Naive thymus-derived CD4-positive, alpha-beta T cell (primary cell): ENCODE measurements around the gene CCDC92B. TPM values are rescaled to one million over a fixed set of nuclear protein-coding genes. Genes with fewer than 3 reads are reported as not detected.
A peak's percentile ranks its signal among the peaks of the same experiment; 100 is the strongest.

Experiments used
- ATAC-seq: fragments of 150-1000 bp; cut with Tn5 transposase; 2 replicates; pipeline ENCODE4 v1.10.0; 2021; ENCODE audit warnings: mild to moderate bottlenecking, moderate library complexity
- CTCF ChIA-PET: fragments of 350-600 bp; sonication (Branson Sonifier 250); formaldehyde crosslinking; loops from one replicate; lab custom pipeline; 2021; ENCODE audit warnings: antibody characterized with exemption; lab: Charles Lee
- POLR2A ChIA-PET: fragments of 350-600 bp; sonication (Branson Sonifier 250); formaldehyde crosslinking; loops from one replicate; lab custom pipeline; 2021; ENCODE audit warnings: antibody characterized with exemption, inconsistent platforms; lab: Charles Lee
- DNase-seq, 9 donors: peaks; one replicate each; pipeline versions ENCODE4 v3.0.0 to v3.0.0-alpha.2; 2020 to 2022; ENCODE audit warnings: mixed read lengths in 1 of 9
- H3K27ac ChIP-seq: one replicate; pipeline ENCODE4 v1.7.0; 2013; ENCODE audit warnings: mild to moderate bottlenecking, low read depth, low read length, moderate library complexity
- H3K27me3 ChIP-seq, 2 donors: one replicate each; pipeline ENCODE4 v1.7.0; 2013; ENCODE audit warnings: low read length in 2 of 2, mild to moderate bottlenecking in 2 of 2, moderate library complexity in 2 of 2; ENCODE audit not compliant: control insufficient read depth in 2 of 2, insufficient read depth in 2 of 2
- H3K36me3 ChIP-seq, 3 experiments: 1 replicate in 2 of 3; 2 replicates in 1 of 3; pipeline ENCODE4 v1.7.0; 2013; ENCODE audit warnings: low read length in 3 of 3, mild to moderate bottlenecking in 3 of 3, moderate library complexity in 1 of 3; ENCODE audit not compliant: insufficient read depth in 3 of 3, control insufficient read depth in 2 of 3
- H3K4me1 ChIP-seq, 2 donors: one replicate each; pipeline ENCODE4 v1.7.0; 2013; ENCODE audit warnings: low read length in 2 of 2, mild to moderate bottlenecking in 2 of 2, moderate library complexity in 1 of 2; ENCODE audit not compliant: control insufficient read depth in 2 of 2, insufficient read depth in 2 of 2
- H3K4me3 ChIP-seq: 2 replicates; pipeline ENCODE4 v1.7.0; 2013; ENCODE audit warnings: mild to moderate bottlenecking, low read length
- H3K9me3 ChIP-seq, 3 experiments: 1 replicate in 2 of 3; 2 replicates in 1 of 3; pipeline ENCODE4 v1.7.0; 2013; ENCODE audit warnings: low read length in 3 of 3; ENCODE audit not compliant: control insufficient read depth in 2 of 3
- H3K27ac Mint-ChIP-seq, 9 donors: one replicate each; pipeline ENCODE4 v1.8.0; 2020 to 2022; ENCODE audit warnings: mixed read lengths in 9 of 9, mild to moderate bottlenecking in 8 of 9, moderate library complexity in 5 of 9, inconsistent platforms in 2 of 9
- H3K27me3 Mint-ChIP-seq, 5 donors: one replicate each; pipeline ENCODE4 v1.8.0; 2021 to 2022; ENCODE audit warnings: mixed read lengths in 5 of 5, mild to moderate bottlenecking in 1 of 5
- H3K36me3 Mint-ChIP-seq, 5 donors: one replicate each; pipeline ENCODE4 v1.8.0; 2020 to 2022; ENCODE audit warnings: mixed read lengths in 5 of 5, mild to moderate bottlenecking in 3 of 5, inconsistent platforms in 1 of 5
- H3K4me1 Mint-ChIP-seq, 7 donors: one replicate each; pipeline ENCODE4 v1.8.0; 2020 to 2022; ENCODE audit warnings: mixed read lengths in 7 of 7, mild to moderate bottlenecking in 3 of 7, inconsistent platforms in 1 of 7
- H3K4me3 Mint-ChIP-seq, 10 donors: one replicate each; pipeline ENCODE4 v1.8.0; 2020 to 2022; ENCODE audit warnings: mild to moderate bottlenecking in 10 of 10, mixed read lengths in 10 of 10, moderate library complexity in 6 of 10, inconsistent platforms in 2 of 10
- H3K9me3 Mint-ChIP-seq, 11 donors: one replicate each; pipeline ENCODE4 v1.8.0; 2020 to 2022; ENCODE audit warnings: mixed read lengths in 11 of 11, mild to moderate bottlenecking in 4 of 11, inconsistent platforms in 1 of 11, moderate library complexity in 1 of 11
- intact Hi-C, 2 donors: fragments of 100-400 bp; cut with micrococcal nuclease; formaldehyde crosslinking; loops; one replicate each; pipeline ENCODE4 v1.15.1; 2023
- polyA plus RNA-seq, 2 donors: library from polyadenylated mRNA; unstranded; fragments of 300-500 nt; fragmentation: Illumina TruSeq; gene quantifications; one replicate each; pipeline ENCODE4 v1.2.3, GENCODE V29; 2021
- total RNA-seq, 6 experiments: library from RNA in 5 of 6; stranded (reverse) in 5 of 6; gene quantifications; 1 replicate in 5 of 6; 2 replicates in 1 of 6; pipeline ENCODE4 v1.2.3 and lab custom pipeline; 2021 to 2026

CCDC92B gene
- total RNA-seq (under 1 TPM; 0.12 to 0.54 (median 0.22) TPM), polyA plus RNA-seq (not detected), total RNA-seq (lab: John Stamatoyannopoulos, UW) (0.40 reads per million)

DNA sequence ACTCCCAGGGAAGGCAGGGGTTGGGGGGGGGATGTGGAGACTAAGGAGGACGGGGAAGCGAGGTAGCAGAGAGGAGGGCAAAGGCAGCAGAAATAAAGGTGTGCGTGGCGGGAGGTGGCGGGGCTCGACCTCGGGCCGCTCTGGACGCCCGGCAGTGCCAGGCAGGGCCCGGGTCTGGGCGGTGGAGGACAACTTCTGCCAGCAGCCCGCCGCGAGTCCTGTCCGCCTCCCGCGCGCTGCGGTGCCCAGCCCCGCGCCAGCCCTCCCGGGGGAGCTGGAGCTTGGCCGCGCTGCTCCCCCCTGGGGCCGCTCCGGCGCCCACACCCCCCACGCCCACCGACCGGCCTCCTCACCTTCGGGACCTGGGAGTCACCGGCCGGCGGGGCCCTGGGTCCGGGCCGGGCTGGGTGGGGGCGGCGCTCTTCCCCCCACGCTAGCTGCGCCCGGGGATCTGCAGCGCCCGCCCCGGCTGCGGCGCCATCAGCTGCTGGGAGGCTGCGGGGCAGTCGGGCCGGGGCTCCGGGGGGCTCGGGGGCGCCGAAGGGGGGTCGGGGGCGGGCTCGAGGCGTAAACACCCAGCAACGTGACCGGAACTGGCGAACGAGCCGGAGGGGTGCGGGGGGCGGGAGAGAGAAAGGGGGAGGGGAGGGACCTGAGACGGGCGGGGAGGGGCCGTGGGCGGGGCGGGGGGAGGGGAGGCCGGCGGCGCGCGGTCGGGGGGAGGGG, at the start of gene CCDC92B:
CCDC92B (minus strand) TSS at position 595 of the 726 bp plus-strand sequence. CDS start 14,507 bp downstream, outside the sequence.
- Mint-ChIP-seq H3K4me3 (peak within 1 kb of the TSS in 2 of 10 donors; percentile 18 to 19), H3K36me3 (peaks cover 0 to 3% (median 0%) of the 10 kb centered on the region in 5 donors), H3K27me3 (peaks cover 46 to 66% (median 62%) of the 10 kb centered on the region in 5 donors), H3K27ac (no peak within 1 kb of the TSS), H3K4me1 (peaks cover 0 to 9% (median 0%) of the 10 kb centered on the region in 7 donors), H3K9me3 (peaks cover 0 to 9% (median 0%) of the 10 kb centered on the region in 11 donors)
- H3K27ac ChIP-seq, result no peak within 1 kb of the TSS
- ChIA-PET POLR2A (no interaction called here), CTCF (no interaction called here)
- H3K36me3 ChIP-seq, result no peaks in the 10 kb centered on the region
- H3K27me3 ChIP-seq, result no peaks in the 10 kb centered on the region
- no peak for DNase-seq
- intact Hi-C loops, result loop anchor here in 1 of 2 donors (1.0 kb wide), 1 partner anchor 38 kb away; the partner anchor contains the start of gene CLUH
- no peak within 1 kb of the TSS for H3K4me3 ChIP-seq
- no peak for ATAC-seq
- H3K9me3 ChIP-seq, result no peaks in the 10 kb centered on the region
- no peaks in the 10 kb centered on the region for H3K4me1 ChIP-seq

DNA sequence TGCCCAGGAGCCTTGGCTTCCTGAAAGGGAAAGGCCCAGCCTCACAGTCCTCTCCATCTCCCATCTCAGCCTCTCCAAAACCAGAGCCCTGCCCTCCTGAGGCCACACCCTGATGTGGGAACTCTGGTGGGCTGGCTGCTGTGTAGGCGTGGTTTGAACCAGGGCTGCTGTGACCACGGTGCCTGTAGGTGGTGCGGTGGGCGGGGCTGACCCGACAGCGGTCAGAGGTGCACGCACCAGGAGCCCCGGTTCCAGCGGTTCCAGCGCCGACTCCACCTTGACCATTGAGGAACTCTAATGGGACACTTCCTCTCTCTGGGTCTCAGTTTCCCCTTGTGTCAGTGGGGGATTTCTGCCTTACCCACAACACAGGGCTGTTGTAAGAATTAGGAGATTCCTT, 49.2 kb upstream of the CCDC92B start:
- Histone ChIP-seq H3K36me3 (peaks cover 0 to 8% (median 0%) of the 10 kb centered on the region in 3 experiments), H3K4me3 (no peak overlapping the region), H3K4me1 (peaks cover 32 to 38% of the 10 kb centered on the region in 2 donors), H3K27me3 (no peaks in the 10 kb centered on the region), H3K27ac (no peak overlapping the region), H3K9me3 (no peaks in the 10 kb centered on the region)
- Mint-ChIP-seq H3K27ac (peak overlapping the region in 1 of 9 donors; percentile 40), H3K36me3 (peaks cover 0 to 25% (median 12%) of the 10 kb centered on the region in 5 donors), H3K4me1 (peaks cover 53 to 78% (median 61%) of the 10 kb centered on the region in 7 donors), H3K9me3 (no peaks in the 10 kb centered on the region), H3K27me3 (peaks cover 0 to 3% (median 0%) of the 10 kb centered on the region in 5 donors), H3K4me3 (peak overlapping the region in 2 of 10 donors; percentile 4 to 59)
- ATAC-seq (no peak), DNase-seq (no peak)
- ChIA-PET CTCF (no interaction called here), POLR2A (interaction anchor here (3.8 kb wide), 1 partner anchor 16 kb away, joined by 18 read pairs; no protein-coding TSS in a partner anchor)
- intact Hi-C loops, result no loop called here

DNA sequence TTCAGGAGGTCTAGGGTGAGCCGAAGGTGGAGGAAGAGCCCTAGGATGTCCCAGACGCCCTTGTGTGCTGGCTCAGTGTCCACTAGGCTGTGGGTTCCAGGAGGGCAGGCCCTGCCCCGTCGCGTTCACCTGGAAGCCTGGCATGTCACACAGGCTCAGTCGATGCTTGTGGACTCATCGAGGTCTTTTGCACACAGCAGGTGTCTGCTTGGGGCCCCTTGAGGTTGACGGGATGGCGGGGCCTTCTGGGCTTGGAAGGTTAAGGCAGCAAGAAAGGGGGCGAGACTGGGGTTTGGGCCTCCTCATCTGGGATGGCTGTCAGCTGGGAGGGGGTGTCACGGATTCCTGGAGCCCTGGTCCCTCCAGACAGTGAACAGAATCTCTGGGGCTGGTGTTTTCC, 48.7 kb upstream of the CCDC92B start:
- Mint-ChIP-seq H3K4me1 (peaks cover 50 to 82% (median 66%) of the 10 kb centered on the region in 7 donors), H3K9me3 (no peaks in the 10 kb centered on the region), H3K4me3 (peak overlapping the region; percentile 83 to 100 (median 93)), H3K36me3 (peaks cover 0 to 21% (median 12%) of the 10 kb centered on the region in 5 donors), H3K27me3 (peaks cover 0 to 3% (median 0%) of the 10 kb centered on the region in 5 donors), H3K27ac (peak overlapping the region in 4 of 9 donors; percentile 9 to 74 (median 33))
- DNase-seq (no peak), ATAC-seq (no peak)
- Histone ChIP-seq H3K9me3 (no peaks in the 10 kb centered on the region), H3K4me1 (peaks cover 36 to 43% of the 10 kb centered on the region in 2 donors), H3K27me3 (no peaks in the 10 kb centered on the region), H3K4me3 (peak overlapping the region; percentile 87), H3K36me3 (peaks cover 0 to 8% (median 0%) of the 10 kb centered on the region in 3 experiments), H3K27ac (no peak overlapping the region)
- CTCF ChIA-PET, result no interaction called here
- intact Hi-C loops, result no loop called here
- POLR2A ChIA-PET, result interaction anchor here (1.2 to 3.8 kb wide), 2 partner anchors 13 to 16 kb away, joined by 10 to 18 read pairs; no protein-coding TSS in a partner anchor

DNA sequence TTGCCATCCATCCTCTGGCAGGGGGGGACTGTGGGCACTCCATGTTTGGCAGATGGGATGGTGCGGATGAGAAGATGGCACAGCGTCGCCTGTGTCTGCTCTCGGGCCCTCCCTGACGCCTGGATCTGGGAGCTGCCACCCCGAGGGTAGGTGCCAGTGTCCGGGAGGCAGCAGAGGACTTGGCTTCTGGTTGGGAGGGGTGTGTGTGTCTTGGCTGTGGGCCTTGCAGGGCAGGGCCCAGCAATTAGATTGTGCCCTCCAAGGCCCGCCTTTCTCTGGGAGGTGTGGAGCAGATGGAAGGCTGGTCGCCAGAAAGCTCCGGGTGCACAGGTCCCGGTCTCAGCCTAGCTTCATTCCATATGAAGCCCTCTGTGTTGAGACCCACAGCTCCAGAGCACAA, 48.2 kb upstream of the CCDC92B start:
- Histone ChIP-seq H3K9me3 (no peaks in the 10 kb centered on the region), H3K36me3 (peaks cover 0 to 8% (median 0%) of the 10 kb centered on the region in 3 experiments), H3K4me1 (peaks cover 40 to 49% of the 10 kb centered on the region in 2 donors), H3K27ac (no peak overlapping the region), H3K27me3 (no peaks in the 10 kb centered on the region), H3K4me3 (peak overlapping the region; percentile 87)
- H3K4me3 Mint-ChIP-seq, result peak overlapping the region; percentile 83 to 100 (median 93)
- H3K36me3 Mint-ChIP-seq, result peaks cover 0 to 18% (median 6%) of the 10 kb centered on the region in 5 donors
- POLR2A ChIA-PET, result interaction anchor here (0.6 to 3.8 kb wide), 4 partner anchors 13 to 137 kb away, joined by 3 to 18 read pairs (median 8); no protein-coding TSS in a partner anchor
- ATAC-seq (no peak), DNase-seq (no peak)
- CTCF ChIA-PET, result no interaction called here
- intact Hi-C loops, result no loop called here
- peaks cover 0 to 3% (median 0%) of the 10 kb centered on the region in 5 donors for H3K27me3 Mint-ChIP-seq
- H3K27ac Mint-ChIP-seq, result peak overlapping the region in 6 of 9 donors; percentile 32 to 74 (median 62)
- H3K4me1 Mint-ChIP-seq, result peaks cover 50 to 81% (median 66%) of the 10 kb centered on the region in 7 donors
- H3K9me3 Mint-ChIP-seq, result no peaks in the 10 kb centered on the region

DNA sequence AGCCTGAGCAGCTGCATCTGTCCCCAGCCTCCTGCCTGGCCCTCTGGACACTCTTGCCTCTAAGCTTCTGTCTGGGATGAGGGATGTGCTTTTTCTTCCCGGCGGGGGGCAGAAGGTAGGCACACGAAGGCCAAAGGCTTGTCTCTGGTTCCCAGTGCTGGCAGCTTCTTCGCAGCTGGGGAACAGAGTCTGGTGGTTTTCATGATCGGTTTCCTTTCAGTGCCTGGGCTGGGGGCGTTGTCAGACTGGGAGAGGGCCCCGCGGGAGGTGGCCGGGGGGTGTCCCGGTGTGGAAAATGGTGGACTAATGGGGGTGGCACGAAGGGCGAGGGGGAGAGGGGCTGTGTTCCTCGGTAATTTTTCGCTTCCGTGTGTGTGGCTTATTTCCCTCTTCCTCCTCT, 47.8 kb upstream of the CCDC92B start:
- CTCF ChIA-PET, result interaction anchor here (0.6 kb wide), 1 partner anchor 51 kb away, joined by 3 read pairs; no protein-coding TSS in a partner anchor

More for the DNA sequence above, 47.8 kb upstream of the CCDC92B start:
- Mint-ChIP-seq H3K4me3 (peak overlapping the region; percentile 83 to 100 (median 93)), H3K36me3 (peaks cover 0 to 18% (median 6%) of the 10 kb centered on the region in 5 donors), H3K9me3 (no peaks in the 10 kb centered on the region), H3K27ac (peak overlapping the region; percentile 25 to 91 (median 69)), H3K27me3 (peaks cover 0 to 3% (median 0%) of the 10 kb centered on the region in 5 donors), H3K4me1 (peaks cover 51 to 83% (median 66%) of the 10 kb centered on the region in 7 donors)
- no peaks in the 10 kb centered on the region for H3K9me3 ChIP-seq
- H3K4me1 ChIP-seq, result peaks cover 45 to 53% of the 10 kb centered on the region in 2 donors
- peaks cover 0 to 8% (median 0%) of the 10 kb centered on the region in 3 experiments for H3K36me3 ChIP-seq
- intact Hi-C loops, result no loop called here
- peak overlapping the region; percentile 87 for H3K4me3 ChIP-seq
- DNase-seq, result peak in 1 of 9 donors; percentile 20
- POLR2A ChIA-PET, result interaction anchor here (0.6 to 3.8 kb wide), 5 partner anchors 14 to 138 kb away, joined by 3 to 18 read pairs (median 6); no protein-coding TSS in a partner anchor
- H3K27me3 ChIP-seq, result no peaks in the 10 kb centered on the region
- H3K27ac ChIP-seq, result no peak overlapping the region
- no peak for ATAC-seq
